NCI-H1417 treated with DMSO at 0.1 percent for 48 hours (cell line): ENCODE data around the gene CD300A.

ENCODE experiments used
- DNase-seq: peaks from one replicate; lab custom pipeline; 2025; lab: John Stamatoyannopoulos, UW

Gene CD300A

GRCh38 chr17:74439691-74440567, 26.5 kb upstream of the CD300A start:
- no peak for DNase-seq

- DNase-seq = no peak
These were observed 24.9 kb upstream of the CD300A start for GRCh38 chr17:74441537-74441936.

DNA sequence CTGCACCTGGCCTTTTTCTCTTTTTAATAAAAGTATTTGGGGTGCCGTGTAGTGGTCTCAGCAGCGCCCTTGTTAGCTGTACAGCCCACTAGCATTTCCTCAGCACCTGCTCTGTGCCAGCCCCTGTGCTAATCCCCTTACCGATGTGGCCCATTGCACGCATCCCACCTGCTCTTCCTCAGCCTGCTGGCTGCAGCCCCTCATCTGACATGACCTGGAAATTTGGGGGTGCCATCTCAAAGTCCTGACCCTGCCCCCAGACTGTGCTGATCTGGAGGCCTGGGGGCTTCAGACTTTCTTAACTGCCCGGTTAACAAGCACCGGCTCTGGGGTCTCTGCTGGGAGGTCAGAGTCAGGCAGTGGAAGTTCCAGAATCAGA, 24.2 kb upstream of the CD300A start:
- DNase-seq = no peak

DNA sequence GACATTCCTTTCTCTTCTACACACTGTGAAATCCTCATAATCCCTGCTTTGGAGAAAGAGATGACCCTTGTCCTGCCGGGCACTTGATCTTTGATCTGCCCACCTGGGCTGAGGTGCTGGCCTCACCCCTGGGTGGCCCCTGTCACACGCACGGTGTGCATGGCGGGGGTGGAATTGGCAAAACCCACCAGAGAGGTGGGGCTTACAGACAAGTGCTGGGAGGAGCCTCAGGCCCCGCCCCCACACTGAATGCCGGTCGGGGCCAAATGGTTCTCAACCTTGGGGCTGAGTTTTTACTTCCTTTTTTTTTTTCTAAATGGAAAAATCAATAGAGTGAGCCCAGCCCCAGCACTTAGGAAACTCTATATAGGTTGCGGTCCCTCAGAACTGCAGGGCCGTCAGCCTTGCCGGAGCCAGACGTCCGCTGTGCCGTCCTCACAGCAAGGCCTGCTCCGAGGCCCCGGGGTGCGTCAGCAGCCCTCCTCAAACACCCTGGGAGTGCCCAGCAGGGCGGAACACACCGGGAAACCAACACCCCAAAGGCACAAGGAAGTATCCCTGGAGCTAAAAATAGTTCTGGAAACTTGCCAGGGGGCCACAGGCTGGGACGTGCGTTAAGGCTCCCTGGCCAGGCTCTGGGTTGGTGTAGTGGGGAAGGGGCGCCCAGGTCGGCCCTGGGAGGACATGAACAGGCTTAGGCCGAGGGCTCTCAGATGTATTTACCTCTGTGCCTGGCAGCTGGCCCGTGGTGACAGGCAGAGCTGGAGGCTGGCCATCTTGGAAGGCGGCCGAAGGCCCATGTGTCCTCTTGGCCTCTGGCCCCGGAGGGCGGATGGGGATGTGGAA, 23.5 kb upstream of the CD300A start:
- DNase-seq = no peak

GRCh38 chr17:74443516-74444296, 22.7 kb upstream of the CD300A start:
- no peak for DNase-seq

- no peak for DNase-seq
These were observed 22.0 kb upstream of the CD300A start for GRCh38 chr17:74444406-74444805.

GRCh38 chr17:74445158-74445557, 21.3 kb upstream of the CD300A start:
- no peak for DNase-seq

DNA sequence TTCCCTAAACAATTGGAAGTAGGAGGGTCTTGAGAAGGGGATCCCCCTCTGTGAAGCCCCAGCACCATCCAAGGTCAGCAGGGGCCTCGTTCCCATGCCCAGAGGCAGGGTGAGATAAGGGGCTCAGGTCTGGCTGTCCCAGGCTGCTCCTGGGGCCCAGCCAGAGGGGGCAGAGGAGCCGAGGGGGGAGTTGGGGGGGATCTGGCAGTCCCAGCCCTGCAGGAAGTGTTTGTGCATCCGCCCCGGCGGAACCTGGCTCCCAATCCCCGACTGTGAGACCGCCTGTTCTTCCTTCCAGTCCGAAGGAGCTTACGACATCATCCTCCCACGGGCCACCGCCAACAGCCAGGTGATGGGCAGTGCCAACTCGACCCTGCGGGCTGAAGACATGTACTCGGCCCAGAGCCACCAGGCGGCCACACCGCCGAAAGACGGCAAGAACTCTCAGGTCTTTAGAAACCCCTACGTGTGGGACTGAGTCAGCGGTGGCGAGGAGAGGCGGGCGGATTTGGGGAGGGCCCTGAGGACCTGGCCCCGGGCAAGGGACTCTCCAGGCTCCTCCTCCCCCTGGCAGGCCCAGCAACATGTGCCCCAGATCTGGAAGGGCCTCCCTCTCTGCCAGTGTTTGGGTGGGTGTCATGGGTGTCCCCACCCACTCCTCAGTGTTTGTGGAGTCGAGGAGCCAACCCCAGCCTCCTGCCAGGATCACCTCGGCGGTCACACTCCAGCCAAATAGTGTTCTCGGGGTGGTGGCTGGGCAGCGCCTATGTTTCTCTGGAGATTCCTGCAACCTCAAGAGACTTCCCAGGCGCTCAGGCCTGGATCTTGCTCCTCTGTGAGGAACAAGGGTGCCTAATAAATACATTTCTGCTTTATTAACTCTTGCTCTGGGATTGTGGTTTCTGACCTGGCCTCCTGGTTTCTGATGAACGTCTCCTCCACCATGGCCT, 19.6 kb upstream of the CD300A start:
- no peak for DNase-seq

DNA sequence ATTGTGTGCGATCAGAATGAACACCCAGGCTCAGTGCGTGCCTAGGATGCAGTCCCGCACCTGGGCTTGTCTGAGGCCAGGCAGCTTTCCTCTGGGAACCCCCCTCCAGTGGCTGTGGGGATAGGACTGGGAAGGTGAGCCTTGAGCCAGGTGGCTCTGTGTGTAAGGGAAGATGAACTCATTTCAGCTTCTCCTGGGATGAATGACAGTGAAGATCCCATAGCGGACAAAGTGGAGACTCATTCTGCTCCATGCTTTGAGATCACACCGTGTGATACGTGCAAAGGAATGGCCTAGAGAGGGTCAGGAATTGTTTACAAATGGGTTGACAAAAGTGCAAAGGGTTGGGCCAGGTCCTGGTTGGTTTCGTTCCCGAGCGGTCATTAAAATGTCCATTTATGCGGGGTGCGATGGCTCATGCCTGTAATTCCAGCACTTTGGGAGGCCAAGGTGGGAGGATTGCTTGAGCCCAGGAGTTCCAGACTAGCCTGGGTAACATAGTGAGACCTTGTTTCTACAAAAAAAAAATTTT, 18.7 kb upstream of the CD300A start:
- DNase-seq = no peak

DNA sequence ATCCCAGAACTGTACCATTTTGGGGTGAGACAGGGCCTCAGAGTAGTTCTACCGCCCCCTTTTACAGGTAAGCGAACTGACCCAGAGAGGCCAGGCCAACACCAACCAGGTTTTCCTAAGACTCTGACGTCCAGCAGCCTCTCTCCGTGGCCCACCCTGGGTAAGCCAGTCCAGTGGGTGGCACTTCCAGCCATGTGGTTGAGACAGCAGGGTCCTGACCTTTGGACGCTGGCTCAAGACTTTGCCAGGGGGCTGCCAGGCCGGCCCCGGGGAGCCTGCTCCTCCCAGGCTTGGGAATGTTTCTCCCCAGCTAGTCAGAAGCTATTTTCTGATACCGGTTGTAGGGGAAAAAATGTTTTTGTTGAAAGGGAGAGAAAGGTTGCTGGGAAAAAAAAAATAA, 17.7 kb upstream of the CD300A start:
- DNase-seq = no peak

GRCh38 chr17:74449306-74449705, 17.1 kb upstream of the CD300A start:
- no peak for DNase-seq

DNA sequence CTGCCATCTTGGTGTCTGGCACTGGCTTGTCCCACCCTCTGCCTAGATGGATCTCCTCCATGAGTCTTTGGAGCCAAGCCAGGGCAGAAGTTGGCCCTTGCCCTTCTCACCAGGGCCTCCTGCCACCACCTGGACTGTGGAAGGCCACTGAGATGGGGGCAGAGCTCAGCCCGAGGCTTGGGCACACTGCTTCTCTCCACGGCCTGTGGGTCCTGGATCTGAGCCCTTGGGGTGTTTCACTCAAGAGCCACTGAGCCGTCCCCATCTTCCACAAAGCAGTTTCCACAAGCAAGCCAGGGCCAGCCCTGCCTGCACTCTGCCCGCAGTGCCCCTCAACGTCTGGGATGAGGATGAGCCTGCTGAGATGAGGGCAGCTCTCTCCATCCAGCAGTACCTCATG, 16.7 kb upstream of the CD300A start:
- no peak for DNase-seq

DNA sequence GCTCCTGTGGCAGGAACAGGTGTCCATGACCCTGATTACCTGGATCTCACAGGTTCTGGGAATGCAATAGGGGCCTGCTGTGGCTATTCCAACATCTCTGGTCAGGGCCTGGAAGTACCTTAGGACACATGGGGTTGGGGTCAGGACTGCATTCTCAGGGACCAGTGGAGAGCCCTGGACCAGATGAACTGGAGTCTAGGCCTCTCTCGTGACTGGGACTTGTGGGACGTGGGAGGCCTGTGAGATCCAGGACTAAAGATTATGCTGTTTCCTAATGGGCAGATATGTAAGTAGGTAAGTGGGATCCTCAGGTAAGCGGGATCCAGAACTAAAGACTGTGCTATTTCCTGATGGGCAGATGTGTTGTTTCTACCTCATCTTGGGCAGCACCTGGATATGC, 16.2 kb upstream of the CD300A start:
- DNase-seq = no peak

- no peak for DNase-seq
These were observed 15.5 kb upstream of the CD300A start for GRCh38 chr17:74450925-74451403.

- no peak for DNase-seq
These were observed 14.9 kb upstream of the CD300A start for GRCh38 chr17:74451557-74451956.

- DNase-seq = no peak
These were observed 14.2 kb upstream of the CD300A start for GRCh38 chr17:74452033-74452840.

DNA sequence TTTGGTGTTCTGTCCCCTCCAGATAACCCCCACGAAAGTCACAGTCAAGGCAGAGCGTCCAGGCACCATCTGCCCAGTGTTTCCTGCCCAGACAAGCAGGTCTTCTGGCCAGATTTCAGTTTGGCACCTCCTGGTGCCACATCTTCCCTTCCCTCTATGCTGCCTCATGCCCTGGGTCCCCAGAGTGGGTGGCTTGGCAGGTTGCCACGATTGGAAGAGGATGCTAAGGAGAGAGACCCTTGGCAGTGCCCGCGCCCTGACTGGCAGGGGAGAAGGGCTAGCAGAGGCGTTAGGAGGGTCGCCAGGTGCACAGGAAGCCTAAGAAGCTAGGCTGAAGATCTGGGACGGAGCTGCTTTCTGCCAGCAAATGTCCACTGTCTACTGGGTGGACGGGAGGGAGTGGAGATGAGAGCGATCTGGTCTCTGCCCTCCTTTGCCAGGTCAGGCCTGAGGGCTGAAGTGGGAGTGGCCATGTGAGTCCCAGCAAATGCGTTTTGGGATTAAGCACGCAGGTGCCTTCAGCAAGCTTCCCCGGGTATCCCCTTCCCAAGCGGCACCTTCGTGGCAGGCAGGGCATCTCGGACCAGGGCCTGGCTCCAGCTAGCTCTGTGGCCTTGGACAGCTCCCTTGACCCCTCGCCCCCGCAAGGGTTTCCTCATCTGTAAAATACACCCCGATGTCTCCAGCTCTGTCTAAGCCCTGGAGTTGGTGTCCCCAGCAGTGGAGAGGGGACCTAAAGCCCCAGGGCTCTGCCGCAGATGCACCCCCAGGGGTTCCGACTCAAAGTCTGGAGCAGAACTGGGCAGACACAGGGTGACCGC, 13.4 kb upstream of the CD300A start:
- DNase-seq = no peak

- no peak for DNase-seq
These were observed 12.7 kb upstream of the CD300A start for GRCh38 chr17:74453665-74454196.
